ENCODE data around the gene KCNK16.

Gene KCNK16

DNA sequence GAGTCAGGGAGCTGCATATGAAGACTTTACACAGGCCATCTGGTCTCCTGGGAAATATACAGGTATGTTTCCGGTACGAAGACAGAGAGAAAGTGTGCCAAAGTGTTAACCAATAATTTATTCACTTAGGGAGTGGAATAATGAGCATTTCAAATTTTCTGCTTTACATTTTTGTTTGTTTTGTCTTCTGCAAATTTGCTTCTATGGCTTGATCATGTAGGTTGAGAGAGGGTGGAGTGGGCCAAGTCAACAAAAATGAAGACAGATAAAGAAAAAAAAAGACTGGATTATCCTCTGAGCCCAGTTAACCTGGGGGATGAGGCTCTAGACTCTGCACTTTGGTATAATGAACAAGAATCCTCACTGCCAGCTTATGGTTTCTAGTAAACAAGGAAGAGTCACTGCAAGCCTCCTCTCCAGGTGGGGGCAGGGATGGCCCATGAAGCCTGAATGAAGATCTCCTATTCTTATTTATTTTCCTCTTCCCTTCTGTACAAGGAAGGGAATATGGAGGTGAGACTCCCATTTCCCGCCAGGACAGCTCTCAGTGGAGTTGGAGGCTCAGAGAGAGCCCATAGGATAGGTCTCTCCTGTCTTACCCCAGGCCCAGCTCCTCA, 46.0 kb downstream of the KCNK16 start:
- DNase-seq (ENCODE audit: low read depth in 2 of 2): no peak

- no peak for DNase-seq (ENCODE audit: low read depth in 2 of 2)
Observed at GRCh38 chr6:39274903-39275302, 47.6 kb downstream of the KCNK16 start.

DNA sequence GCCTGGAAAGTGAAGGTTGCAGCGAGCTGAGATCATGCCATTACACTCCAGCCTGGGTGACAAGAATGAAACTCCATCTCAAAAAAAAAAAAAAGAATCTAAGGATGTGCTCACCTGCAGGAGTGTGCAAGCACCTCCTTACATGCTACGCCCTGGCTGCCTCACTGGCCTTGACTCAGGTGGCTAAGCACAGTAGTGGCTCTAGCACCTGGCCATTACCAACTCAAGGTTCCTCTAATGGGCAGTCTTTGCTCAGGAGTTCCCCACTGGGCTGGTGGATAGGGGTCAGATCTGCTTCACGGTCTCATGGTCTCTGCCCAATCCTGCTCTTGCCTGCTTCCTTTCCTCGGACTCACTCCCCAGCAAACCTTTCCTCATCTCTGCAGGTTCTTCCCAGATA, 48.0 kb downstream of the KCNK16 start:
- DNase-seq (ENCODE audit: low read depth in 2 of 2): no peak

- no peak for DNase-seq (ENCODE audit: low read depth in 2 of 2)
Observed at GRCh38 chr6:39273406-39273821, 49.1 kb downstream of the KCNK16 start.

DNA sequence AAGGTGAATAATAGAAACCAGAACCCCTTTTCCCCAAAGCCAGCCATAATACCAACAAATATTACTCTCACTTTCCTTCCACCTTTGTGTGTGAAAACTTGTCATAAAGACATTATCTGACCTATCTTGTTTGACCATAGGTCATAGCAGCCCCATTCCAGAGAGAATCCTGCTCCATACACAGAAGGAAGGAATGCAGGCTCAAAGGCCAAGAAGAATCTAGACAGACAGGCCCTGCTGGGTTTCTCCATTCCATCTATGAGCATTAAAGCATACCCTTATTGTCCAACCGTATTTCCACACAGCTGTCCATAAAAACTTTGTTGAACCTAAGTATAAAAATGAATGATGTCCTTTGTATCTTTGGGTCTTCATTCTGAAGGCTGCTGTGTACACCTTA, 52.5 kb downstream of the KCNK16 start:
- no peak for DNase-seq (ENCODE audit: low read depth in 2 of 2)

DNA sequence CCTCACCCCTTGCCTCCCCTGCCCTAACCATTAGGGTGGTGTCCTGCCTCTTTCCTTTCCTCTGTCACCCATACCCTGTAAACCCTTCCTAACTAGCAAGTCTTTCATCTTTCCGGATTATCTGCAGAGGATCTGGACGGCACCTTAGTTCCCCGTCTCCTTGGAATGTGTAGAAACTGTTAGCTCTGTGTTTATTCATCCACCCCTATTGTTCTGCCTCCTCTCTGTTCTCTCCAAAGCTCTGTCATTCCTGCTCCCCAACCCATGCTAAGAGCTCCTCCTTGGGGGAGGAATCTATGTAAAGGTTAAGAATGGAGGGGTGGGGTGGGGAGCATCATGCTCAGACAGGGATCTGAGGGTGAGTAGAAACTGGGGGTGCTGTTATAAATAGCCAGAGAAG, 53.8 kb downstream of the KCNK16 start:
- no peak for DNase-seq (ENCODE audit: low read depth in 2 of 2)

GRCh38 chr6:39268171-39268570, 54.3 kb downstream of the KCNK16 start:
- DNase-seq (ENCODE audit: low read depth in 2 of 2): no peak

DNA sequence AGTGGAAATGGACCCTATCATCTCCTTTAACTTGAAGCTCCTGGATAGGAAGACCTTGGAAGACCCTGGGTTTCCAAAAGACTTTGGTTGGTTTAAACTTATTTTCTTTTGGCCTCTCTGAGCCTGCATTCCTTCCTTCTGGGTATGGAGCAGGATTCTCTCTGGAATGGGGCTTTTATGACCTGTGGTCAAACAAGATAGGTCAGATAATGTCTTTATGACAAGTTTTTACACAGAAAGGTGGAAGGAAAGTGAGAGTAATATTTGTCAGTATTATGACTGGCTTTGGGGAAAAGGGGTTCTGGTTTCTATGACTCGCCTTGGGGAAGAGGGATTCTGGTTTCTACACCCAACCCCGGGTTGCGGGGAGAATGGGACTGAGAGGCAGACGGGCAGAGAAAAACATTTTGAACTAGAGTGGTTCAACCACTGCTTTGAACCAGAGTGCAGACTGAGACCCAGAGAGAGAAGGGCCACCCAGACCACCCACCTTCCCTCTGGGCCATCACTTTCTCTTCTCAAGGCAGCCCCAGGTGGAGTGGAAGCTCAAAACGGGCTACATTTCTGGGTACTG, 55.6 kb downstream of the KCNK16 start:
- peak in 1 of 2 donors; percentile 23 for DNase-seq (ENCODE audit: low read depth in 2 of 2)

GRCh38 chr6:39266375-39266774, 56.1 kb downstream of the KCNK16 start:
- no peak for DNase-seq (ENCODE audit: low read depth in 2 of 2)

All from stimulated activated CD8-positive, alpha-beta memory T cell treated with anti-CD3 and anti-CD28 coated beads, Interleukin-15, amount 100 ng/mL, for 48 hours (primary cell).